Suppressor macrophage treated with lipopolysaccharide for 1 hour (primary cell): ENCODE data around the gene BSPRY.

Experiments used
- DNase-seq, 3 donors: peaks; one replicate each; pipeline ENCODE4 v3.0.0-alpha.2; 2020 to 2022

The BSPRY gene

DNA sequence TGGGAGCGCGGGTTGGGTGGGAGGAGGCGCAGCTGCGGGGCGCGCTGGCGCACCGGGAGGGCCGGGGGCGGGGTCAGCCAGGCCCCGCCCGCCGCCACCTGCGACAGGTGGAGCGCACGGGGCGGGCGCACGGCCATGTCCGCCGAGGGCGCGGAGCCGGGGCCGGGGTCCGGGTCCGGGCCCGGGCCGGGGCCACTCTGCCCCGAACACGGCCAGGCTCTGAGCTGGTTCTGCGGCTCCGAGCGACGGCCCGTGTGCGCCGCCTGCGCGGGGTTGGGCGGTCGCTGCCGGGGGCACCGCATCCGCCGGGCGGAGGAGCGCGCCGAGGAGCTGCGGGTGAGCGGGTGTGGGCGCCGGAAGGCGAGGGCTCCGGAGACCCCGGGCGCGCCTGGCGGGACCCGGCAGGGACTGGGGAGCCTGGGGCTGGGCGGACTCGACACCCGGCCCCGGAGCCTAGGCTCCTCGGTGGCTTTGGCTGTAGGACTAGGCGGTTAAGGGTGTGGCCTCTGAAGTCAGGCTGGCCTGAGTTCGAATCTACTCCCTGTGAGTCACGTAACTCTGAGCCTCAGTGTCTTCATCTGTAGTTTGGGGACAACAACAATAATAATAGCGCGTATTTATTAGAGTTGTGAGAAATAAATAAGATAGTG lies at the start of gene BSPRY:
Gene BSPRY, plus strand, starts transcription at position 97 of the 650 bp plus-strand sequence. Its CDS starts 39 bp downstream, at position 136.
- DNase-seq, result peak in 2 of 3 donors; percentile 22 to 43

- DNase-seq, result peak; percentile 57 to 64 (median 64)
Observed at GRCh38 chr9:113299800-113300292, 49.5 kb upstream of the BSPRY start.

DNA sequence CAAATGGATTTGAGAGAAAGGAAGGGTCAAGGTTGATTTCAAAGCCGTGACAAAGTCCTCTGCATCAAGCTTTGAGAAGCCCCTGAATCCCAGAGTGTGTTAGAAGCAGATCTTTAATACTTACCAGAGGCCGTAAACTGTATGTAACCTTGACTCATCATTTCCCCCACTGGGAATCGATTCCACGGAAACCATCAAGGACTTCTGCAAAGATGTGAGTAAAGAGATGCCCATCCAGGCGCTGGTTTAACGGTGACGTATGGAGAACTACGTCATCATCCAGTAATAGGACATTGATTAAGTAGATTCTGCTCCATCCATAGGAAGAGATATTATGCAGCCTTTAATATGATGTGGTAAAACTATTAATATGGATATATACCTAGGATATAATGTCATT lies 47.8 kb upstream of the BSPRY start:
- DNase-seq, result no peak

DNA sequence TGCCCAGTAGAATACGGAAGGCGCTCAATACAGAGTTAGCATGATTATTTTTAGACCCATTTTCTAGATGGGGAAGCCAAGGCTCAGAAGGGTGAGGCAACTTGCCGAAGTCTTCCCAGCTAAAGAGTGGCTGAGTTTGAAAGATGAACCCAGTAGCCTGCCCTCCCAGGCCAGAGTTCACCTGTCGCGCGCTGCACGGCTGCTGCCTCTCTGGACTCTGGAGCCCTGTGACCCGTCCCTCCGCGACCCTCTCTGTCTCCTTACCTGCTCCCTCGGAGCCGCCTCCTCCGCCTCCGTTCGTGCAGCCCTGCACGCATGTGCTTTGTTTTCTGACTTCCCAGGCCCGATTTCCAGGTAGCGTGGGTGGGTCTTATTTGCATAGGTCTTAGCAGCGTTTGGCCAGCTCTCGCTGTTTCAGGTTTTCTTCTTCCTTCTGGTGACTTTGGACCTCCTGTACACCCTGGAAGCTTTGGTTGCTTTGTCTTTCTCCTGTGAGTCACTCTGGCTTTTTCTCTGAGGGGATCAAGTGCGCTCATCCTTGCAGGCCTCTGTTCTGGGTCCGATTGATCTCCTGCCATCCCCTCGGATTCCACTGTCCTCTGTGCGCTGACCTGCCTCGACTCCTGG lies 46.4 kb upstream of the BSPRY start, which contains the start of gene RNF183:
Gene RNF183, minus strand, starts transcription at position 585 of the 627 bp plus-strand sequence. CDS start 5,192 bp downstream, outside the sequence.
- no peak for DNase-seq

DNA sequence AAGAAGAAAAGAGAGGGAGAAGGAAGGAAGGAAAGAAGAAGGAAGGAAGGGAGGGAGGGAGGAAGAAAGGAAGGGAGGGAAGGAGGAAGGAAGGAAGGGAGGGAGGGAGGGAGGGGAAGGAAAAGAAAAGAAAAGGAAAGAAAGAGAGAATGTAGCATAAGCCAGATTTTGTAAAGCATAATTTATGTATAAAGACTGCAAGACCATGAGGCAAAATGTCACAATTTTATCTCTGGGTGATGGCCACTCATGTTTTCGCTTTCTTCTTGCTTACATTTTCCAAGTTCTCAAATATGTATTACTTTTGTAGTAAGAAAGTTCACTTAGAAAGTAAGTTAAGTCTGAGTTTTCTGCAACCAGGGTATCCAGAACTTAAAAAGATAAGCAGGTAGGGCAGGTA lies 42.8 kb upstream of the BSPRY start:
- DNase-seq, result no peak

DNA sequence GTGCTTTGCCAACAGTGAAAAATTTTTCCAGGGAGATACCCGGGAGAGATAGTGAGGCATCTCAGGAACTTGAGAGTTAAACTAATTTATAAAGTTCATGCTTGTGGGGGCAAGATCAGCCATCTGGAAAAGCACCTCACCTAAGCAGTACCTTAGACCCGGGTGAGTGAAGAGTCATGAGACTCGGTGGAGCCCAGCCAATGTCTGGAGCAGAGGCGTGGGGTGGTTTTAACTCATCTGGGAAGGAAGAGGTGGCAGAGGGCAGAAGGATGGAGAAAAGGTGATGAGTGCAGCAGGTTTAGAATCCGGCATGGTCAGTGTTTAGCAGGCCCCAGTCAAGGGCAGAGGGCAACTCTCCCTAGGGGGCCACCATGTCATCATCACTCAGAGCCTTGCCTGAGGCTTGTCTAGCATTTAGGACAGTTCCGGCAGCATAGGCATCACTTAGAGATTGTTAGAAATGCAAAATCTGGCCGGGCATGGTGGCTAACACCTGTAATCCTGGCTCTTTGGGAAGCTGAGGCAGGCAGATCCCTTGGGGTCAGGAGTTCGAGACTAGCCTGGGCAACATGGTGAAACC lies 41.9 kb upstream of the BSPRY start:
- DNase-seq, result no peak

DNA sequence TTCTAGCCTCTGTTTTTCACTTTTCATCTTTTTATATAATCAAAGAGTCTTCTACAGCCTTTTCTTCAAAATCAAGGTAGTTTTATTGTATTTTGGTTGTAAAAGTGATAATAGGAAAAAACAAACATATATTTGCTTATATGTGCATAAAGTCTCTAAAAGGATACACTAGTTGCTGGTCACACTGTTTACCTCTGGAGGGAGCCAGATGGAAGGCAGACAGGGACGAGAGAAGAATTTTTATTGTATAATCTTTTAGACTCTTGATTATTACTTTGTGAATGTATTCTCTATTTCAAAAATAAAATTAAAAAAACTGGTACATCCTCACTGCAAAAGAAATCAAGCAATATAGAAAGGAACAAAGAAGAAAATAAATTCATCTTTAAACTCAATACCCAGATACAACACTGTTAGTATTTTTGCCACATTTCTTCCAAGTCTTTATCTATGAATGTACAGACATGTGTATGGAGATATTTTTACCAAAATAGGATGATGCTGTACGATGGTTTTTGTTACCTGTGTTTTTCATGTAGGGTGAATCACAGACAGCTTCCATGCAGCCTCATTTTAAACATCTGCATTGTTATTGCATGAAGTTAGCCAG lies 40.0 kb upstream of the BSPRY start:
- peak; percentile 56 to 66 (median 58) for DNase-seq

GRCh38 chr9:113310538-113310937 lies 38.8 kb upstream of the BSPRY start:
- DNase-seq, result no peak

DNA sequence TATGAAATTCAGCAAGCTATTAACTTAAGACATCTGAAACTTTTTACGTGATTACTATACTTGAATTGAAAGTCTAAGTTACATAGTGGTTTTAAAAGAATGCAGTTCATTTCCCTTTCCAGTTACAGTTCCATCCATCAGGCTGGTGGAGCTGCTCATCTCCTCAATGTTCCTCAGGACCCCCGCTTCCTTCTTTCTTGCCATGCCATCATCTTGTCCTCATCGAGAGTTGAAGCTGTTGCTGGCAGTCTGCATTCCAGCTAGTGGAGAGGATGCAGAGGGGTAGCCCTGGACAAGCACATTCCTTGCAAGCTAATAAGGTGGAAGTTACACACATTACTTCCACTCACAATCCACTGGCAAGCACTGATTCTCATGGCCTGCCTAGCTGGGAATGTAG lies 37.4 kb upstream of the BSPRY start:
- no peak for DNase-seq

- DNase-seq, result no peak
Observed at GRCh38 chr9:113313261-113313660, 36.1 kb upstream of the BSPRY start.

GRCh38 chr9:113315231-113315630 lies 34.1 kb upstream of the BSPRY start:
- DNase-seq, result peak; percentile 30 to 56 (median 33)

- DNase-seq, result no peak
Observed at GRCh38 chr9:113316030-113316429, 33.3 kb upstream of the BSPRY start.

DNA sequence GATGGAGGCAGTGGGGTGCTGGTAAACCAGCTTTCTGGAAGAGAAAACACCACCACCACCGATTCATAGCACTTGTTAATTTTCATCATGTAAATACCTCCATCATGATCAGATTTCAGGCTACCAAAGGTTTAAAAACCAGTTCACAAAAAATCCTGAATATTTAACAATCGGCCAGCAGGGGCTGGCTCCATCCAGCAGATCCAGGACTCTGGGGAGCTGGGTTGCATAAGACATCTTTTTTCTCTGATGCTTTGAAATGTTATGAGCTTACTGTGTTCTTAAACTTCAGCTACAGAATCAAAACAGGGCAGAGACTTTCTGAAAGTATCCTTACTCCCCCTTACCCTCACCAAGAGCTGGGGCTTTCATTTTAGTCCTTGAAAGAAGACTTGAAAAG lies 31.6 kb upstream of the BSPRY start:
- no peak for DNase-seq

DNA sequence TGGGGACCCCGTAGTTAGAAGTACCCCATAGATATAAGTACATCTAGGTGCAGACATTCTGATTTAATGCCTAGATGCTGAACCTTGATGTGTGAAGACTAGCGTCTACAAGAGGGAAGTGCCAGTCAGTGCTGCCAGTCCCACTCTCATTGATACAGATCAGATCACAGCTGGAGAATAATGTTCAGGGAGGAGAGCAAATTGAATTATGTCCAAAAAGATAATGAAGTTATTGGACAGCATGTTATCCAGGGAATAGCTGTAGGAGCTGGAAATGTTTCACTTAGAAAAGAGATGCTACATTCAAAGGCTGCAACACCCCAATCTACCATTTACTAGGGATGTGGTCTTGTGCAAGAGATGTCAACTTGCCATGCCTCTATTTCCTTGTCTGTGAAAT lies 30.3 kb upstream of the BSPRY start:
- no peak for DNase-seq

DNA sequence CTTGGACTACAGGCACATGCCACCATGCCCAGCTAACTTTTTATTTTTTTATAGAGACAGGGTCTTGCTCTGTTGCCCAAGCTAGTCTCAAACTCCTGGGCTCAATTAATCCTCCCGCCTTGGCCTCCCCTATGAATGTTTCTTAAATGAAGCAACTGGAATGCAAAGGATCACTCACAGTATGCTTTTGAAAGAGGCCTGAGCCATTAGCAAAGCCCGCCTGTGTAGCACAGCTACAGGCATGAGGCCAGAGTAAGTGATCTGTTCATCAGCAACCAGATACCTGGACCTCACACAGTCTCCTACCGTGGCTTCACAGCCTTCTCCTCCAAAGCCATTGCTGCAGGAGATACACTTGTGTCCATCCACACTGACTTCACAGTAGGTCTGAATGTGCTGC lies 29.3 kb upstream of the BSPRY start:
- DNase-seq, result no peak

DNA sequence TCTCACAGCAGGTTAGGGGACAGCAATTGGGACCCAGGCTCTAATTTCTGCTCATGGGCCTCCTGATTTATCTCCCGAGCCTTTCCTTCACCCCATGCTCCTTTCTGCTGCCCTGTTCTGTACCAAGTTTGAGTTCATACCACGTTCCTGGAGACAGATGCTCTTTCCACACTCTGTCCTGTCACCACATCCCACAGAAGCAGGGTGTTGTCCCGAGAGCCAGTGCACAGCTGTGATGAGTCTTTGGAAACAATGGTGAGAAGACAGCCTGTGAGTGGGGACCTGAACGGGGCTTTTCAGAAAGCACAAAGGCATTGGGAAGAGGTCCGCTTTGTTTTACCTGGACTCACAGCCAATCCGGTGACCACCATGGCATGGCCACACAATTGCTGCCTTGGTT lies 26.7 kb upstream of the BSPRY start:
- DNase-seq, result no peak

DNA sequence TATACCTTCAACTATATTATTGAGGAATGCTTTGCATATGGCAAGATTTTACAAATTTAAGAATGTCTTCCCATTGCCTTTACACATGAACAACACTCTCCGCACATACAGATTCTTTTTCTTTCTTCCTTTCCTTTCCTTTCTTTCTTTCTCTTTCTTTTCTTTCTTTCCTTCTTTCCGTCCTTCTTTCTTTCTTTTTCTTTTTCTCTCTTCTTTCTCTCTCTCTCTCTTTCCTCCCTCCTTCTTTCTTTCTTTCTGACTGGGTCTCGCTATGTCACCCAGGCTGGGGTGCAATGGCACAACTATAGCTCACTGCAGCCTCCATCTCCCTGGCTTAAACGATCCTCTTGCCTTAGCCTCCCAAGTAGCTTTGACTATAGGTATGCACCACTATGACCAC lies 23.1 kb upstream of the BSPRY start:
- DNase-seq, result no peak

- DNase-seq, result no peak
Observed at GRCh38 chr9:113328045-113328782, 21.1 kb upstream of the BSPRY start.

DNA sequence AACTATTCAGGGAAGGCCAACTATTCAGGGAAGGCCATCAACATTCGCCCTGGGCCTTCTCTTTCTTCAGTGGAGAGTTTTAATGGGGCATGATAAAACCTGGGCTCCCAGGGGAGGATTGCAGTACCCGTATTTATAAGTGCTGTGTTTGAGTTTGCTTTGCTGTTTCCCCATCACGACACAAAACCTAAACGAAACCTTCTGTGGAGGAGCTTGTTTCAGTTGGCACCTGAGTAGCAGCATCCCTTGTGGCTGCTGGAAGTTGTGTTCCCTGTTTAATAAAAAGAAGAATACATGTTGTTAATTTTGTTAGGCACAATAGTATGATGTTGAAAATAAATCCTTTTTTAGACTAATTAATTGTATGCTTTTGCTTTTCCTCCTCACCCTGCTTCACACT lies 17.6 kb upstream of the BSPRY start:
- DNase-seq, result no peak

DNA sequence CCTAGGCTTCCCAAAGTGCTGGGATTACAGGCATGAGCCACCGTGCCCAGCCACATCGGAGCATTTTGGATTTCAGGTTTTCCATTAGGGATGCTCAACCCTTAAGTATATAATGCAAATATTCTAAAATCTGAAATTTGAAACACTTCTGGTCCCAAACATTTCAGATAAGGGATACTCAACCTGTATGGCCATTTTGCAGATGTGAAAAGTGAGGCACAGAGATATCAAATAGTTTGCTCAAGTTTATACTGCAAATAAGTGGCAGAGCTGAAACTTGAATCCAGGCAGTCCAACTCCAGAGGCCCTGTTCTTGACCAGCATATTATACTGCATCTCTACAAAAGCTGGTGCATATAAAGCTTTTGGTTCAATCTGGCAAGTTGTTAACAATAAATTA lies 11.6 kb upstream of the BSPRY start:
- no peak for DNase-seq

DNA sequence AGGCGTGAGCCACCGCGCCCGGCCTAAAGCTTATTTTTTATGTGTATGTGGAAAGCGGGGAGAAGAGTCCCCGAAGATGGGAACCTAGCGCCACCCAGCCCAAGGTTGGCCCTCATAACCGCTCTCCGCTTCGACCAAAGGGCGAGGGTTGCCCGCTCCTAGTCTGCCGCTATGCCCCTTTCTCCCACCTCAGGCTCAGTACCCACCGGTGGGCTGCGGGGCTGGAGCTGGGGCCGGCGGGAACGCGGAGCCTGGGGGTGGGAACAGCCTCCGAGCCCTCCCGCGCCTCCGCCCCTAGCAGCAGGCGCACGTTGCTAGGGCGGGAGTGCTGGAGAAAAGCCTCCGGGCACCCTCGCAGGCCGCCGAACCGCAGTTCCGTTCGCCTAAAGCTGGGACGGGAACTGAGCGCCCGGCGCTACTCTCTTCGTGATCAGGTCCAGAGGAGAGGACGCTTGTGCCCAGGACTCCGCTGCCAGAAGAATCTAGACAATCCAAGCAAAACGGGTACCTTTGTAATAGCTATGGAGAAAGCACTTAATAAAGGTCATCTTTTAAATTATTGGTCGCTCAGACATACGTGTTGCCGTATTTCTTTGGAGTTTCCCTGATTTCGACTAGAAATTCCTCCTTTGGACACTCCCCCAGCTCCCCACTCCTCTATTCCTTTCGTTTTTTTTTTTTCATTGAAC lies 9.2 kb upstream of the BSPRY start, which contains the start of gene WDR31:
Gene WDR31, minus strand, starts transcription at position 265 of the 689 bp plus-strand sequence. CDS start 8,253 bp downstream, outside the sequence.
- peak; percentile 84 to 93 (median 92) for DNase-seq
